Smooth muscle cell (in vitro differentiated cells): ENCODE measurements around the gene SLAMF7. TPM values are rescaled to one million over a fixed set of nuclear protein-coding genes. Genes with fewer than 3 reads are reported as not detected.

Source experiments
- DNase-seq: peaks from one replicate; lab custom pipeline; 2025; ENCODE audit not compliant: unreplicated experiment; lab: John Stamatoyannopoulos, UW
- H2AFZ ChIP-seq: fragments of 200-600 bp; sonication (generic); 2 replicates; pipeline ENCODE4 v1.6.0; 2016; ENCODE audit warnings: antibody characterized with exemption, low read depth, mild to moderate bottlenecking
- H3F3A ChIP-seq: fragments of 200-600 bp; sonication (generic); 2 replicates; pipeline ENCODE4 v1.6.0; 2017; ENCODE audit warnings: antibody characterized with exemption, low read depth
- H3K27ac ChIP-seq: fragments of 200-600 bp; sonication (generic); 2 replicates; pipeline ENCODE4 v1.5.1; 2016; ENCODE audit warnings: low read depth, mild to moderate bottlenecking
- H3K27me3 ChIP-seq: fragments of 200-600 bp; sonication (generic); 2 replicates; pipeline ENCODE4 v1.6.1; 2016; ENCODE audit warnings: low read depth, mild to moderate bottlenecking
- H3K36me3 ChIP-seq: fragments of 200-600 bp; sonication (generic); 2 replicates; pipeline ENCODE4 v1.5.1; 2016; ENCODE audit warnings: low read depth
- H3K4me1 ChIP-seq: fragments of 200-600 bp; sonication (generic); 2 replicates; pipeline ENCODE4 v1.5.1; 2016; ENCODE audit warnings: low read depth
- H3K4me2 ChIP-seq: fragments of 200-600 bp; sonication (generic); 2 replicates; pipeline ENCODE4 v1.6.0; 2016; ENCODE audit warnings: mild to moderate bottlenecking
- H3K4me3 ChIP-seq: fragments of 200-600 bp; sonication (generic); 2 replicates; pipeline ENCODE4 v1.5.1; 2016; ENCODE audit warnings: mild to moderate bottlenecking
- H3K79me2 ChIP-seq: fragments of 200-600 bp; sonication (generic); 2 replicates; pipeline ENCODE4 v1.6.0; 2016; ENCODE audit warnings: low read depth, mild to moderate bottlenecking
- H3K9ac ChIP-seq: fragments of 200-600 bp; sonication (generic); 2 replicates; pipeline ENCODE4 v1.6.0; 2016; ENCODE audit warnings: low read depth
- H3K9me3 ChIP-seq: fragments of 200-600 bp; sonication (generic); replicated peaks from 2 replicates; pipeline ENCODE4 v1.5.1; 2016; ENCODE audit warnings: low read depth
- H4K20me1 ChIP-seq: fragments of 200-600 bp; sonication (generic); 2 replicates; pipeline ENCODE4 v1.6.0; 2016; ENCODE audit warnings: low read depth
- CTCF ChIP-seq: fragments of 200-600 bp; sonication (generic); IDR thresholded peaks from 2 replicates; pipeline ENCODE4 v1.5.1; 2017; ENCODE audit warnings: borderline replicate concordance, mild to moderate bottlenecking, antibody characterized with exemption; ENCODE audit not compliant: insufficient read depth, poor library complexity, severe bottlenecking
- WGBS: methylation state at CpG from one replicate; pipeline ENCODE4 v1.1.7; 2016; ENCODE audit warnings: low lambda C conversion rate; 5-methylcytosine and 5-hydroxymethylcytosine counted together
- polyA plus RNA-seq: library from polyadenylated mRNA; unstranded; fragments of >200 nt; fragmentation: Nextera tagmentation; extraction: Ambion mirVana; gene quantifications from 2 replicates; pipeline ENCODE4 v1.2.1, GENCODE V29; 2016
- total RNA-seq: library from RNA; depleted of rRNA; stranded (reverse); fragments of >200 nt; gene quantifications from 2 replicates; pipeline ENCODE4 v1.2.3, GENCODE V29; 2014

Gene SLAMF7
- total and polyA plus RNA-seq, 2 experiments from 2014 or later: not detected

GRCh38 chr1:160756849-160757201 lies 17.8 kb downstream of the SLAMF7 start:
- no peak for DNase-seq
- no peak overlapping the region for H2AFZ ChIP-seq
- no peaks in the 10 kb centered on the region for H3K79me2 ChIP-seq
- no peaks in the 10 kb centered on the region for H3K36me3 ChIP-seq
- H3K4me2 ChIP-seq: no peak overlapping the region
- no peak overlapping the region for H3K9ac ChIP-seq
- no peaks in the 10 kb centered on the region for H3F3A ChIP-seq
- no peaks in the 10 kb centered on the region for H3K9me3 ChIP-seq
- H3K27ac ChIP-seq: no peak overlapping the region
- no peak for TF ChIP-seq CTCF
- WGBS: 94% methylated on average over 2 of the region's 2 CpGs
- no peak overlapping the region for H3K4me3 ChIP-seq
- H4K20me1 ChIP-seq: no peaks in the 10 kb centered on the region
- no peaks in the 10 kb centered on the region for H3K4me1 ChIP-seq
- no peaks in the 10 kb centered on the region for H3K27me3 ChIP-seq

GRCh38 chr1:160758521-160758920 lies 19.5 kb downstream of the SLAMF7 start:
- Histone ChIP-seq H3K27ac (no peak overlapping the region), H3K79me2 (no peaks in the 10 kb centered on the region), H3K27me3 (no peaks in the 10 kb centered on the region), H3K4me3 (no peak overlapping the region), H3K4me2 (no peak overlapping the region), H4K20me1 (no peaks in the 10 kb centered on the region), H3F3A (no peaks in the 10 kb centered on the region), H3K36me3 (no peaks in the 10 kb centered on the region), H3K9ac (no peak overlapping the region), H3K9me3 (no peaks in the 10 kb centered on the region), H2AFZ (no peak overlapping the region), H3K4me1 (no peaks in the 10 kb centered on the region)
- DNase-seq: no peak
- TF ChIP-seq CTCF: no peak
- 95% methylated on average over 2 of the region's 2 CpGs for WGBS

- Histone ChIP-seq H3F3A (no peaks in the 10 kb centered on the region), H3K36me3 (no peaks in the 10 kb centered on the region), H3K9me3 (no peaks in the 10 kb centered on the region), H3K4me3 (no peak overlapping the region), H3K4me1 (no peaks in the 10 kb centered on the region), H3K27ac (no peak overlapping the region), H3K79me2 (no peaks in the 10 kb centered on the region), H2AFZ (no peak overlapping the region), H3K4me2 (no peak overlapping the region), H3K9ac (no peak overlapping the region), H4K20me1 (no peaks in the 10 kb centered on the region), H3K27me3 (no peaks in the 10 kb centered on the region)
- no peak for TF ChIP-seq CTCF
- no peak for DNase-seq
Measured at GRCh38 chr1:160759740-160760139, 20.7 kb downstream of the SLAMF7 start.

GRCh38 chr1:160761046-160761445 lies 22.0 kb downstream of the SLAMF7 start:
- DNase-seq: no peak
- Histone ChIP-seq H3K4me2 (no peak overlapping the region), H3K27ac (no peak overlapping the region), H4K20me1 (no peaks in the 10 kb centered on the region), H3K4me1 (no peaks in the 10 kb centered on the region), H3K27me3 (no peaks in the 10 kb centered on the region), H2AFZ (no peak overlapping the region), H3K9ac (no peak overlapping the region), H3K4me3 (no peak overlapping the region), H3K79me2 (no peaks in the 10 kb centered on the region), H3K9me3 (no peaks in the 10 kb centered on the region), H3K36me3 (no peaks in the 10 kb centered on the region), H3F3A (no peaks in the 10 kb centered on the region)
- 87% methylated on average over 4 of the region's 4 CpGs for WGBS
- no peak for TF ChIP-seq CTCF
